CD4-positive, alpha-beta T cell treated with Interleukin-2 at 100 ng/mL for 4 hours (primary cell): ENCODE results near the gene COPG2.
A peak's percentile ranks its signal among the peaks of the same experiment; 100 is the strongest.
"Not testable (repeated sequence)": the region's sequence is repeated elsewhere in the genome, so short reads cannot be mapped to it uniquely, and the experiment has no call there.

Experiments used
- DNase-seq: peaks from one replicate; pipeline ENCODE4 v3.0.0-alpha.2; 2020; ENCODE audit warnings: low spot score

Gene COPG2

GRCh38 chr7:130668258-130669084, at the start of gene COPG2:
COPG2 (minus strand) TSS chr7:130668748; CDS start chr7:130668668, 80 bp downstream.
- DNase-seq, result peak; percentile 71

GRCh38 chr7:130712416-130712815, 43.9 kb upstream of the COPG2 start:
- DNase-seq, result no peak

GRCh38 chr7:130708766-130709165, 40.2 kb upstream of the COPG2 start:
- no peak for DNase-seq

- no peak for DNase-seq
Measured at GRCh38 chr7:130708001-130708400, 39.5 kb upstream of the COPG2 start.

GRCh38 chr7:130703851-130704250, 35.3 kb upstream of the COPG2 start:
- DNase-seq, result no peak

- DNase-seq, result no peak
Measured at GRCh38 chr7:130701650-130702049, 33.1 kb upstream of the COPG2 start.

GRCh38 chr7:130700760-130701159, 32.2 kb upstream of the COPG2 start:
- DNase-seq, result no peak

- DNase-seq, result no peak
Measured at GRCh38 chr7:130699686-130700085, 31.1 kb upstream of the COPG2 start.

GRCh38 chr7:130697820-130698219, 29.3 kb upstream of the COPG2 start:
- no peak for DNase-seq

- no peak for DNase-seq
Measured at GRCh38 chr7:130695840-130696239, 27.3 kb upstream of the COPG2 start.

- DNase-seq, result not testable (repeated sequence)
Measured at GRCh38 chr7:130692396-130692795, 23.8 kb upstream of the COPG2 start.

- no peak for DNase-seq
Measured at GRCh38 chr7:130689683-130690082, 21.1 kb upstream of the COPG2 start.

GRCh38 chr7:130683026-130683425, 14.5 kb upstream of the COPG2 start:
- no peak for DNase-seq

GRCh38 chr7:130674456-130674855, 5.9 kb upstream of the COPG2 start:
- DNase-seq, result no peak

GRCh38 chr7:130673066-130673465, 4.5 kb upstream of the COPG2 start:
- no peak for DNase-seq

- no peak for DNase-seq
Measured at GRCh38 chr7:130672146-130672545, 3.6 kb upstream of the COPG2 start.

- DNase-seq, result no peak
Measured at GRCh38 chr7:130669085-130669700, 645 bp upstream of the COPG2 start.

GRCh38 chr7:130667593-130668257, 823 bp downstream of the COPG2 start:
- DNase-seq, result no peak

GRCh38 chr7:130662426-130662825, 6.1 kb downstream of the COPG2 start:
- no peak for DNase-seq

GRCh38 chr7:130655286-130655685, 13.3 kb downstream of the COPG2 start:
- DNase-seq, result no peak

- DNase-seq, result no peak
Measured at GRCh38 chr7:130654850-130655249, 13.7 kb downstream of the COPG2 start.

GRCh38 chr7:130650611-130651120, 17.9 kb downstream of the COPG2 start:
- DNase-seq, result no peak
